Stimulated activated naive CD8-positive, alpha-beta T cell treated with anti-CD3 and anti-CD28 coated beads, Interleukin-15, Interleukin-2, amounts not matched to agents 100 U/mL and 50 U/mL, for 24 hours (primary cell): ENCODE measurements around the gene SCD5.
A peak's percentile ranks its signal among the peaks of the same experiment; 100 is the strongest.
"Not testable (repeated sequence)": the region's sequence is repeated elsewhere in the genome, so short reads cannot be mapped to it uniquely, and the experiment has no call there.

Source experiments
- ATAC-seq: fragments of 150-1000 bp; cut with Tn5 transposase; one replicate; pipeline ENCODE4 v1.10.0; 2021
- DNase-seq: peaks from one replicate; pipeline ENCODE4 v3.0.0; 2021

SCD5 gene

GRCh38 chr4:82798168-82799005, at the start of gene SCD5:
TSS of gene SCD5 (minus strand) at chr4:82798796. CDS start at chr4:82798537, 259 bp downstream.
- ATAC-seq (peak; percentile 92), DNase-seq (peak; percentile 65)

DNA sequence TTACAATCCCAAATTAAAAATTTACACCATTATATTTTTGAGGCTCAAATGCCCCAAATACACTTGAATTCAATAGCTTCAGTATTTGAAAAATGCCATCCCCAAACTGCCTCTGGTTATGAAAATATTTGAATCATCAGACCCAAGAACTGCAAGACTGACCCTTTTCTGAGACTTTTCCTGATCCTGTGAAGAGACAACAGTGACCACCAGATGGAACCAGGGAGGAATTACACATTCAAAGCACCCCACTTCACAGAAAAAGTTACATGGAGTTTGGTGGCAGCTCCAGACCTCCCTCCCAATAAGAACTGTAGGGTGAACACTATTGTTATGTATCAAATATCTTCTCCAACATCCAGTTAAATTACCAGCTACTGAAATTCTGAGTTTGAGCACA, 44.0 kb upstream of the SCD5 start:
- ATAC-seq (no peak), DNase-seq (no peak)

DNA sequence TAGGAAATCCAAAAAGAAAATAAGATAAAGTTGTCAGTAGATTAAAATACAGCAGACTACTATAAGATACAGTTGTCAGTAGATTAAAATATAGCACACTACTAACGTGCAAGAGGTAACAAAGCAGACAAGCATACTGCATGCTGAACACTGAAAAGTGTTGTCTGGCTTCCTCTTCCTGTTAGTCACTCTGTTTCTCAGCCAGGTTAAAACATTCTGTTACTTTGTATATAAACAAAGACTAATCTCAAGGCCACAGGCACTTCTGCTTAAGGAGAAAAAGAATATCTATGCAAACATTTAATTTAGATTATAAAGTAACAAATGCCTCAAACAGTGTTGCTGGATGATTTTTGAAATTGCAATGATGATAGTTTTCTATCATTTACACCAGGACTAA, 41.0 kb upstream of the SCD5 start:
- ATAC-seq (no peak), DNase-seq (no peak)

GRCh38 chr4:82833696-82834313, 35.2 kb upstream of the SCD5 start:
- no peak for ATAC-seq
- no peak for DNase-seq

GRCh38 chr4:82833060-82833459, 34.5 kb upstream of the SCD5 start:
- DNase-seq, ATAC-seq: not testable (repeated sequence)

GRCh38 chr4:82825425-82825824, 26.8 kb upstream of the SCD5 start:
- no peak for DNase-seq
- no peak for ATAC-seq

GRCh38 chr4:82823062-82823461, 24.5 kb upstream of the SCD5 start:
- no peak for DNase-seq
- no peak for ATAC-seq

DNA sequence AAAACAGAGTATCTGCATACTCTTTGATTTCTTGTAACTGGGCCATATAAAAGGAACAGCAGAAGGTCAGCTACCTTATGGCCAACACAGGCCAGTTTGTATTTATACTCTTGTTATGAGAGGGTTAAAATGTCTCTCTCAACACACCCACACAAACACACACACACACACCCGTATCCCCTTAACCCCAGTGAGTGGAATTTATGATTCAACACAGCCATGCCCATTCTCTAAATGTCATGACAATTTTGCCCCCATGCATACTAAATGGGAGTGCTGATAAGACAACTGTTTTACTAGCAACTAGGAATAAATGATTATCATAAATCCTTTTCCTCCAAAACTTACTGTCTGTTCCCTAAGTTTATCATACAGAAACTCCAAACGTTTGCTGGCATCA, 22.1 kb upstream of the SCD5 start:
- ATAC-seq, result peak; percentile 52
- DNase-seq, result no peak

DNA sequence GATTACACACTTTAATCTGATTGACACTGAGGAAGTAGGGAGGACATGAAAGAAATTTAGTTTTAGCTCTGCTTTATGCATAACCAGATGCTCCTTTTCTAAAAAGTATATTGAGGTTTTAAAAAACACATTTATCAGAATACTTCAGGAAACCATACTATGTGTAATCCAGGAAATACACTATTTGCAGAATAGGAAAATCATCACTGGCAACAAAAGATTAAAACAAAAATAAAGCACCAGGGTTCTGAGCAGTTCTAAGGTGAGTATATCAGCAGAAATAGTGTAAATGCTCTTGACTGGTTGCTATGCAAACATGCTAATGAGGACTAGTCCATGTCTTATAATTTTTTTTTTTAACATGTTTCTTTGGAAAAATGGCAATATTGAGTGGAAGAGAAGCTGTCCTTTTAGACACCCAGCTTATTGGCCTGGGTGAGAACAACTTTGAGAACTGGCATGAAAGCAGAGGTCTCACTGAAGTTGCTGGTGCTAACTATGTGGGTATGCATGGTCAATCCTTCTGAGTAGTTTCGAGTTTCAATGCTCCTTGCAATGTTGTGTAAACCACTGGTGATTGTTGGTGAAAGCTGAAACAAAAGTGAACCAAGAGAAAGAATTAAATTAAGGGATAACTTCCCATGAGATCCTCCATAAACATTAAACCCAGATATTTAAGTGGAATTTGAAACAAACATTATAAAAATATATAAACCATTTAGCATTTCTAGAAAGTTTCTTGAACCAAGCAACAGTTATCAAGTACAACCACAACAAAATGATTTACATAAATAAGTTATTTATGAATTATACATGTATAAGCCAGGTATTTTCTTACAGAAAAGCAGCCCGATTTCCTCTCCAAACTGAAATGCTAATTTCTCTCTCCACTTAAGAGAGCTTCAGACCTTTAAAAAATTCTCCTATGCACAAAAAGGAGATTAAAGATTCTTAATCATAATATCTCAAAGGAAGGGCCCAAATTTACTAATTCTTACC, 20.4 kb upstream of the SCD5 start:
- no peak for ATAC-seq
- no peak for DNase-seq

- ATAC-seq, DNase-seq: not testable (repeated sequence)
Observed at GRCh38 chr4:82816874-82817273, 18.3 kb upstream of the SCD5 start.

DNA sequence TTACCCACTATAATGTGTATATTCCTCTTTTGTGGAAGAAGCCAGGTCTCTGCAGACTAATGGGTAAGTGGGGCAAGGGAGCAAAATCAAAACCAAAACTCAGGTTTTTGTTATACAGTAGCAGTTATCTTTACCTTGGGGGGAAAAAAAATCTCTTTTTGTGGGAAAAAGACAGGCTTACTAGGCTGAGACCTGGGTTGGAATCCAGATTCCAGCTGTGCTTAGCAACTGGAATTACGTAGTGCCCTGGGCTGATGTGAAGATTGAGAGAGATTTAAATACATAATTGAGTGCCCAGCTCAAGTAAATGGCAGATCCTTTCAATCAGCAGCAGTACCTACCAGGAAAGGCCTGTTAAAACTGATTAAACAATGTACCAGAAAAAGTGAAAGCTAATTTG, 15.4 kb upstream of the SCD5 start:
- DNase-seq, result no peak
- ATAC-seq, result no peak

DNA sequence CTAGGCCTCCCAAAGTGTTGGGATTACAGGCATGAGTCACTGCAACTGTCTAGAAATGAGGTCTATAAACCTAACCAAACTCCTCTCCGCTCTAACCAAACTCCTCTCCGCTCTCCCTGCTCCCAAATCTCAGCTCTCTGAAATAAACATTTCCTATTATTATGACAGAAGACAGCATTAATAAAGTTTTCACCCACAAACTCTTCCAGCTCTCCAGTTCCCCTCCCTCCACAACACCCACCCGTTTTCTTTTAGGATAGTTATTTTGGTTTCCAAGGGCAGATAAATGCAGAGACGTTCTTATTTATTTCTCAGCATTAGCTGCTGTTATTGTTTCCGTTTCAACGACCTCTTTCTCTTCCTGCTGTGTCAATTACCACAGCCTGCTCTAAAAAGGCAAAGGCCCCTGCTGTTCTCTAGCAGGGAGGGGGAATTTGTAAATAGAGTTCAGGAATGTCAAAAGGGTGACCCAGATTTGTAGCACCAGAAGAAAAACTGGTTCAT, 13.3 kb upstream of the SCD5 start:
- DNase-seq, result no peak
- ATAC-seq, result no peak

- no peak for DNase-seq
- ATAC-seq, result no peak
Observed at GRCh38 chr4:82811392-82811791, 12.8 kb upstream of the SCD5 start.

- no peak for ATAC-seq
- DNase-seq, result no peak
Observed at GRCh38 chr4:82810176-82810575, 11.6 kb upstream of the SCD5 start.

GRCh38 chr4:82809619-82810018, 11.0 kb upstream of the SCD5 start:
- ATAC-seq, result no peak
- no peak for DNase-seq

GRCh38 chr4:82803746-82804145, 5.2 kb upstream of the SCD5 start:
- ATAC-seq, result no peak
- DNase-seq, result no peak

GRCh38 chr4:82802911-82803310, 4.3 kb upstream of the SCD5 start:
- DNase-seq (no peak), ATAC-seq (no peak)

DNA sequence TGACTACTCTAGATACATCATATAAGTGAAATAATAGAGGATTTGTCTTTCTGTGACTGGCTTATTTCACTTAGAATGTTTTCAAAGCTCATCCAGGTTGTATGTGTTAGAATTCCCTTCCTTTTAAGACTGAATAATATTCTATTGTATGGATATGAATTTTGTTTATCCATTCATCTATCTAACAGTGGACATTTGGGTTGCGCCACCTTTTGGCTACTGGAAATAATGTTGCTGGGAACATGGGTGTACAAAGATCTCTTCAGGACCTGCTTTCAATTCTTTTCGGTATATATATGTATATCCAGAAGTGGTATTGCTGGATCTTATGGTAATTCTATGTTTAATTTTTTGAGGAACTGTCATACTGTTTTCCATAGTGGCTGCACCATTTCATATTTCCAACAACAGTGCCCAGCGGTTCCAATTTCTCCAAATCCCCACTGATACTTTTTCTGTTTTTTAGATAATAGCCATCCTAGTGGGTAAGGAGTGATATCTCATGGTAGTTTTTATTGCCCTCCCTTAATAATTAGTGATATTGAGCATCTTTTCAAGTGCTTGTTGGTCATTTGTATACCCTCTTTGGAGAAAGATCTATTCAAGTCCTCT, 3.4 kb upstream of the SCD5 start:
- ATAC-seq (no peak), DNase-seq (no peak)

- ATAC-seq (no peak), DNase-seq (peak; percentile 19)
Observed at GRCh38 chr4:82799006-82799881, 648 bp upstream of the SCD5 start.

DNA sequence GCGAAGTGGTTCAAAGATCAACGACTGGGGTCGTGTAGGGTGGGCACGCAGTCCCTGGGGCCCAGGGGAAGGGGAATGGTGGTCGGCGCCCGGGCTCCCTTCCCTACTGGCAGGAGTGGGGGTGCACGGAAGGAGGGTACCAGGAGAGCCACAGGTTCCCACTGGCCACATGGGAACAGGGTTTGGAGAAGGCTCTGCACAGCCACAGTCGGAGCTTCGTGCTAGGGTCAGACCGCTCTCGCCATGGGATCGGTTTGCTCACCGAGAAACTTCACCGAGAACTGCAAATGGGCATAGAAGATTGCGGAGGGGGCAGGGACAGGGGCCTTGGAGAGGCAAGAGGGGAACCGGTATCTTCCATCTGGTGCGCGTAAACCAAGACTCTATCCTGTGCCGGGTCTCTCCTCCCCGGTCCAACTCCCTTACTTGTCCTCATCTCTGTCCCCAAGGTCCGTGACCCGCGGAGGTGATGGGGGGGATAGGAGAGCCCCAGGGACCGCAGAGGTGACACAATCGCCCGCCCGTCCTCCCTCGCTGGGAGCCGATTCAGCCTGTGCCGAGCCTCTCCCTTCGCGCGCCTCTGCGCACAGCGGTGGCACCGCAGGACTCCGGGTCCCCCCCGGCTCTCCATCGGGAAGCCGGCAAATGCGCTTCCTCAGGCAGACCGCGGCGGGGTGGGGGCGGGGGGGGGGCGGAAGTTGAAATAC, 1.0 kb downstream of the SCD5 start:
- DNase-seq (peak; percentile 12), ATAC-seq (peak; percentile 25)
